Fibroblast of lung (primary cell): Measurements from ENCODE around the gene DPM2. TPM values are rescaled to one million over a fixed set of nuclear protein-coding genes. Genes with fewer than 3 reads are reported as not detected.

Experiments used
- DNase-seq, 2 donors: peaks; one replicate each; pipeline versions ENCODE4 v3.0.0 to v3.0.0-alpha.2; 2010; ENCODE audit warnings: low read depth in 2 of 2
- H2AFZ ChIP-seq: 2 replicates; pipeline ENCODE4 v1.5.1; 2012; ENCODE audit warnings: low read length, control low read depth, inconsistent platforms
- H3K27ac ChIP-seq: 2 replicates; pipeline ENCODE4 v1.5.1; 2011; ENCODE audit warnings: low read length, control low read depth; ENCODE audit not compliant: insufficient read depth
- H3K27me3 ChIP-seq: 2 replicates; pipeline ENCODE4 v1.5.1; 2011; ENCODE audit warnings: mild to moderate bottlenecking, low read length; ENCODE audit not compliant: control insufficient read depth, insufficient read depth
- H3K36me3 ChIP-seq: 2 replicates; pipeline ENCODE4 v1.5.1; 2011; ENCODE audit warnings: low read length; ENCODE audit not compliant: control insufficient read depth, insufficient read depth
- H3K4me1 ChIP-seq: 2 replicates; pipeline ENCODE4 v1.5.1; 2011; ENCODE audit warnings: low read length; ENCODE audit not compliant: control insufficient read depth, insufficient read depth; ENCODE audit errors: extremely low read depth
- H3K4me2 ChIP-seq: 2 replicates; pipeline ENCODE4 v1.5.1; 2011; ENCODE audit warnings: low read length, control low read depth; ENCODE audit not compliant: insufficient read depth; ENCODE audit errors: extremely low read depth
- H3K4me3 ChIP-seq, 4 experiments: fragments of 200-600 bp in 1 of 4; sonication (generic) in 1 of 4; replicated peaks in 1 of 4; 2 replicates each; pipeline ENCODE4 v1.5.1; 2011 to 2016; ENCODE audit warnings: low read length in 4 of 4, low read depth in 3 of 4, mild to moderate bottlenecking in 3 of 4, control low read depth in 2 of 4, inconsistent platforms in 1 of 4, mixed read lengths in 1 of 4; ENCODE audit not compliant: insufficient read depth in 1 of 4; ENCODE audit errors: control extremely low read depth in 1 of 4
- H3K79me2 ChIP-seq: 2 replicates; pipeline ENCODE4 v1.5.1; 2012; ENCODE audit warnings: mild to moderate bottlenecking, low read length, inconsistent platforms; ENCODE audit not compliant: control insufficient read depth, insufficient read depth
- H3K9ac ChIP-seq: 2 replicates; pipeline ENCODE4 v1.5.1; 2011; ENCODE audit warnings: mild to moderate bottlenecking, low read length, control low read depth; ENCODE audit not compliant: insufficient read depth
- H3K9me3 ChIP-seq: 2 replicates; pipeline ENCODE4 v1.5.1; 2012; ENCODE audit warnings: low read depth, low read length; ENCODE audit not compliant: control insufficient read depth, insufficient read depth
- H4K20me1 ChIP-seq: 2 replicates; pipeline ENCODE4 v1.5.1; 2011; ENCODE audit warnings: low read length; ENCODE audit not compliant: control insufficient read depth, insufficient read depth; ENCODE audit errors: extremely low read depth
- EZH2 ChIP-seq: IDR thresholded peaks from 2 replicates; pipeline ENCODE4 v1.5.1; 2012; ENCODE audit warnings: low read length, control low read depth, mild to moderate bottlenecking; ENCODE audit errors: missing control alignments
- polyA plus RNA-seq, 2 donors: library from polyadenylated mRNA; depleted of rRNA in 1 of 2; stranded (reverse) in 1 of 2; unstranded in 1 of 2; fragments of >200 nt; gene quantifications; 2 replicates each; pipeline ENCODE4 v1.2.1, GENCODE V29; 2011 to 2012; ENCODE audit warnings: missing spikeins in 1 of 2
- total RNA-seq: library from RNA; depleted of rRNA; stranded (reverse); fragments of >200 nt; gene quantifications from 2 replicates; pipeline ENCODE4 v1.2.1, GENCODE V29; 2014
- TF ChIP-seq, protein P1 (sequence below), 2 donors: IDR thresholded peaks in 1 of 2; conservative IDR thresholded peaks in 1 of 2; 1 replicate in 1 of 2; 2 replicates in 1 of 2; pipeline ENCODE4 v1.5.1; 2011 to 2012; ENCODE audit warnings: low read length in 2 of 2, control low read depth in 1 of 2, inconsistent platforms in 1 of 2, low read depth in 1 of 2, mild to moderate bottlenecking in 1 of 2

DPM2 gene
- total and polyA plus RNA-seq, 2 donors (not counting 1 experiment from before 2014, with no cell fraction given) = 11.7 to 24.1 TPM

DNA sequence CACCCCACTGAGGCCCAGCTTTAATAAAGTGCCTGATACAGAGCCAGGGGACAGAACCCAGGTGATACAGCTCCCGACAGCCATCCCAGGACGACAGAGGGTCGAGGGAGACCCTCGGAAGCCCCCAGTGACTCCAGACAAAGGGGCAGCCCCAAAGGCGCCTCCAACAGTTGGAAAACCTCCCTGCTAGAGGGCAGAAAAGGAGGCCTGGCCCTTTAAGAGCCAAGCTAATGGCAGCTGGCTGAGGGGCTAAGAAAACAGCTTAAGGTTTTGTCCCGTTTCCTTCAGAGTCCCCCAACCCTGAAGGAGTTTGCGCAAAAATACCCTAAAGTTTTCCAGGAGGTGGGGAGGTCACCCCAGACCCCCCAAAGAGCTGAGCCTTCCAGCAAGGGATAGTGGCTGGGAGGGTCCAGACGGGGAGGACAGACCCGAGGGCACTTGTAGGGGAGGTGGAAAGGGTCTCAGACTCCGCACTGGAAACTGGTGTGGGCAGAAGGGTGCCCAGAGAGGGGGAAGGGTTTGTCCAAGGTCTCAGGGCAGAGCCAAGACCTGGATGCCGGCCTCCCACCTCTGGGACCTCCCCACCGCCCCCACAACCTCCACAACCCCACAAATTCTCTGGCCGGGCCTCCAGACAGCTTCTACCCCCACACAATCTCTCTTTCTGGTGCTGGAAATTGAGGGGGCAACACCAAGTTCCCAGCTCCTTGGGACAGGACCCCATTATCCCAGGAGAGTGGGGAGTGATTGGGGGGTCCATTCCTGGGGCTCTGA, 52.0 kb downstream of the DPM2 start:
- H2AFZ ChIP-seq = no peak overlapping the region
- H3K27me3 ChIP-seq = no peaks in the 10 kb centered on the region
- no peak for TF ChIP-seq EZH2
- TF ChIP-seq, protein P1, sequence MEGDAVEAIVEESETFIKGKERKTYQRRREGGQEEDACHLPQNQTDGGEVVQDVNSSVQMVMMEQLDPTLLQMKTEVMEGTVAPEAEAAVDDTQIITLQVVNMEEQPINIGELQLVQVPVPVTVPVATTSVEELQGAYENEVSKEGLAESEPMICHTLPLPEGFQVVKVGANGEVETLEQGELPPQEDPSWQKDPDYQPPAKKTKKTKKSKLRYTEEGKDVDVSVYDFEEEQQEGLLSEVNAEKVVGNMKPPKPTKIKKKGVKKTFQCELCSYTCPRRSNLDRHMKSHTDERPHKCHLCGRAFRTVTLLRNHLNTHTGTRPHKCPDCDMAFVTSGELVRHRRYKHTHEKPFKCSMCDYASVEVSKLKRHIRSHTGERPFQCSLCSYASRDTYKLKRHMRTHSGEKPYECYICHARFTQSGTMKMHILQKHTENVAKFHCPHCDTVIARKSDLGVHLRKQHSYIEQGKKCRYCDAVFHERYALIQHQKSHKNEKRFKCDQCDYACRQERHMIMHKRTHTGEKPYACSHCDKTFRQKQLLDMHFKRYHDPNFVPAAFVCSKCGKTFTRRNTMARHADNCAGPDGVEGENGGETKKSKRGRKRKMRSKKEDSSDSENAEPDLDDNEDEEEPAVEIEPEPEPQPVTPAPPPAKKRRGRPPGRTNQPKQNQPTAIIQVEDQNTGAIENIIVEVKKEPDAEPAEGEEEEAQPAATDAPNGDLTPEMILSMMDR (conservative IDR thresholded peaks at IDR 0.05 in 1 of 2, IDR thresholded peaks at IDR 0.05 in 1 of 2; ENCODE audit: low read depth in 1 of 2, low read length in 2 of 2) = no peak
- no peaks in the 10 kb centered on the region for H3K9me3 ChIP-seq
- DNase-seq = no peak
- H3K4me1 ChIP-seq = no peaks in the 10 kb centered on the region
- no peak overlapping the region for H3K4me3 ChIP-seq
- no peaks in the 10 kb centered on the region for H4K20me1 ChIP-seq
- H3K4me2 ChIP-seq = no peak overlapping the region
- no peak overlapping the region for H3K9ac ChIP-seq
- H3K36me3 ChIP-seq = peaks cover 25% of the 10 kb centered on the region
- H3K79me2 ChIP-seq = no peaks in the 10 kb centered on the region
- H3K27ac ChIP-seq = no peak overlapping the region

Other genes with a start within 250 kb of the DPM2 start
- gene CFAP157, start 230.9 kb downstream of the DPM2 start, total RNA-seq = under 0.01 TPM in 2 replicates
- 0.06 TPM in 1 of 2 replicates, not detected in the other for gene CFAP157, start 230.9 kb downstream of the DPM2 start, polyA plus RNA-seq
- gene PTRH1, start 222.2 kb downstream of the DPM2 start, total RNA-seq = 13.1 and 26.1 TPM in 2 replicates
- gene PTRH1, start 222.2 kb downstream of the DPM2 start, polyA plus RNA-seq = 4.9 and 9.0 TPM in 2 replicates
- under 0.01 TPM in 2 replicates for gene TTC16, start 221.8 kb downstream of the DPM2 start, total RNA-seq
- gene TTC16, start 221.8 kb downstream of the DPM2 start, polyA plus RNA-seq = 0.02 TPM in 1 of 2 replicates, not detected in the other
- gene TOR2A, start 202.6 kb downstream of the DPM2 start, total RNA-seq = 3.6 TPM in 2 replicates
- 4.6 and 5.0 TPM in 2 replicates for gene TOR2A, start 202.6 kb downstream of the DPM2 start, polyA plus RNA-seq
- 0.26 TPM in 1 of 2 replicates, not detected in the other for gene SH2D3C, start 159.2 kb downstream of the DPM2 start, total RNA-seq
- 1.2 TPM in 1 of 2 replicates, not detected in the other for gene SH2D3C, start 159.2 kb downstream of the DPM2 start, polyA plus RNA-seq
- 49.6 and 54.8 TPM in 2 replicates for gene CDK9, start 151.8 kb downstream of the DPM2 start, total RNA-seq
- gene CDK9, start 151.8 kb downstream of the DPM2 start, polyA plus RNA-seq = 76.6 and 82.2 TPM in 2 replicates
- gene FPGS, start 135.0 kb downstream of the DPM2 start, total RNA-seq = 58.6 and 77.0 TPM in 2 replicates
- 42.4 and 43.2 TPM in 2 replicates for gene FPGS, start 135.0 kb downstream of the DPM2 start, polyA plus RNA-seq
- gene ENG, start 83.2 kb downstream of the DPM2 start, total RNA-seq = 11.8 and 30.4 TPM in 2 replicates
- 59.0 and 62.7 TPM in 2 replicates for gene ENG, start 83.2 kb downstream of the DPM2 start, polyA plus RNA-seq
- 46.7 and 47.6 TPM in 2 replicates for gene AK1, start 60.2 kb downstream of the DPM2 start, total RNA-seq
- 73.1 and 80.6 TPM in 2 replicates for gene AK1, start 60.2 kb downstream of the DPM2 start, polyA plus RNA-seq
- 60.9 and 69.5 TPM in 2 replicates for gene ST6GALNAC6, start 38.3 kb downstream of the DPM2 start, total RNA-seq
- gene ST6GALNAC6, start 38.3 kb downstream of the DPM2 start, polyA plus RNA-seq = 53.3 and 56.0 TPM in 2 replicates
- 28.1 and 32.6 TPM in 2 replicates for gene ST6GALNAC4, start 20.8 kb downstream of the DPM2 start, total RNA-seq
- gene ST6GALNAC4, start 20.8 kb downstream of the DPM2 start, polyA plus RNA-seq = 16.4 and 18.4 TPM in 2 replicates
- gene PIP5KL1, start 7.1 kb downstream of the DPM2 start, total RNA-seq = 0.77 and 2.5 TPM in 2 replicates
- 0.84 and 1.9 TPM in 2 replicates for gene PIP5KL1, start 7.1 kb downstream of the DPM2 start, polyA plus RNA-seq
- 7.2 and 13.2 TPM in 2 replicates for gene EEIG1, start 43.1 kb upstream of the DPM2 start, total RNA-seq
- gene EEIG1, start 43.1 kb upstream of the DPM2 start, polyA plus RNA-seq = 12.8 and 21.4 TPM in 2 replicates
- 12.6 and 13.2 TPM in 2 replicates for gene NAIF1, start 129.5 kb upstream of the DPM2 start, total RNA-seq
- gene NAIF1, start 129.5 kb upstream of the DPM2 start, polyA plus RNA-seq = 5.5 and 7.1 TPM in 2 replicates
- 24.1 and 30.7 TPM in 2 replicates for gene SLC25A25, start 130.4 kb upstream of the DPM2 start, total RNA-seq
- 11.2 and 14.0 TPM in 2 replicates for gene SLC25A25, start 130.4 kb upstream of the DPM2 start, polyA plus RNA-seq
- gene PTGES2, start 189.9 kb upstream of the DPM2 start, total RNA-seq = 57.3 and 57.6 TPM in 2 replicates
- gene PTGES2, start 189.9 kb upstream of the DPM2 start, polyA plus RNA-seq = 44.8 and 60.7 TPM in 2 replicates
- gene LCN2, start 211.6 kb upstream of the DPM2 start, total RNA-seq = not detected in 2 replicates
- gene LCN2, start 211.6 kb upstream of the DPM2 start, polyA plus RNA-seq = not detected in 2 replicates
- gene BBLN, start 222.4 kb upstream of the DPM2 start, total RNA-seq = 22.1 and 29.4 TPM in 2 replicates
- 23.8 TPM in 2 replicates for gene BBLN, start 222.4 kb upstream of the DPM2 start, polyA plus RNA-seq